ENCODE results near the gene CCDC82. TPM values are rescaled to one million over a fixed set of nuclear protein-coding genes. Genes with fewer than 3 reads are reported as not detected.

The CCDC82 gene
- total RNA-seq, 2 experiments from 2014 or later, result 22.2 to 43.6 TPM

DNA sequence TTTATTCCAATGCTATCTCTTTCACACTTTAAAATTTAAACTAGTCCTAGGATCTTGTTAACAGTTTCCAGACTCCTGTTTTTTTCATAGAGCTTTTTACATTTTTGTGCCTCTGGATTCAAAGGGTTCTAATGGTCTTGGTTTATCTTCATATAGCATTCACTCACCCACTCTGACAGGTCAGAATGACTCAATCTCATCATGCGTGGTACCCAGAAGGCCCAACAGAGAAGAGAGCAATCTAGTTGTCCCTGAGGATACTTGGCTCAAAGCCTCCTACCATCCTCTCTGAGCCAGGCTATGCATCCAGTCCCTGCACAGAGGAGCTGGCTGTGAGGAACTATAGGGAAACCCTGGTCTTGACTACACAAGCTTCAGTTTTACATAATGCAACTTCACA, 74.2 kb downstream of the CCDC82 start:
- Histone ChIP-seq H3K27ac (ENCODE audit: low read depth, low read length, poor library complexity, severe bottlenecking) (no peak overlapping the region), H3K36me3 (ENCODE audit: insufficient read depth, low read length) (no peaks in the 10 kb centered on the region), H2AFZ (ENCODE audit: low read length) (no peak overlapping the region), H3K4me1 (ENCODE audit: insufficient read depth, low read length, poor library complexity, severe bottlenecking) (no peaks in the 10 kb centered on the region), H3K9me2 (ENCODE audit: insufficient read depth, low read length) (no peaks in the 10 kb centered on the region), H3K9me3 (ENCODE audit: low read length) (no peaks in the 10 kb centered on the region), H3K4me3 (ENCODE audit: low read depth, low read length, poor library complexity, severe bottlenecking) (no peak overlapping the region), H3K4me2 (ENCODE audit: low read length) (no peak overlapping the region), H4K20me1 (ENCODE audit: insufficient read depth, low read length) (no peaks in the 10 kb centered on the region), H3K79me2 (ENCODE audit: insufficient read depth, low read depth, low read length) (no peaks in the 10 kb centered on the region)
- BruUV-seq (replicated peaks), result no TSS peak
- ChIA-PET CTCF (ENCODE audit: unreplicated experiment) (no interaction called here), POLR2A (interaction anchor here (0.6 to 1.4 kb wide), 4 partner anchors 9 to 88 kb away, joined by 3 to 5 read pairs (median 3); no protein-coding TSS in a partner anchor)
- DNase-seq (ENCODE audit: low spot score), result no peak
- intact Hi-C loops (cut with micrococcal nuclease; ENCODE audit: unreplicated experiment), result no loop called here
- TF ChIP-seq, protein P1, sequence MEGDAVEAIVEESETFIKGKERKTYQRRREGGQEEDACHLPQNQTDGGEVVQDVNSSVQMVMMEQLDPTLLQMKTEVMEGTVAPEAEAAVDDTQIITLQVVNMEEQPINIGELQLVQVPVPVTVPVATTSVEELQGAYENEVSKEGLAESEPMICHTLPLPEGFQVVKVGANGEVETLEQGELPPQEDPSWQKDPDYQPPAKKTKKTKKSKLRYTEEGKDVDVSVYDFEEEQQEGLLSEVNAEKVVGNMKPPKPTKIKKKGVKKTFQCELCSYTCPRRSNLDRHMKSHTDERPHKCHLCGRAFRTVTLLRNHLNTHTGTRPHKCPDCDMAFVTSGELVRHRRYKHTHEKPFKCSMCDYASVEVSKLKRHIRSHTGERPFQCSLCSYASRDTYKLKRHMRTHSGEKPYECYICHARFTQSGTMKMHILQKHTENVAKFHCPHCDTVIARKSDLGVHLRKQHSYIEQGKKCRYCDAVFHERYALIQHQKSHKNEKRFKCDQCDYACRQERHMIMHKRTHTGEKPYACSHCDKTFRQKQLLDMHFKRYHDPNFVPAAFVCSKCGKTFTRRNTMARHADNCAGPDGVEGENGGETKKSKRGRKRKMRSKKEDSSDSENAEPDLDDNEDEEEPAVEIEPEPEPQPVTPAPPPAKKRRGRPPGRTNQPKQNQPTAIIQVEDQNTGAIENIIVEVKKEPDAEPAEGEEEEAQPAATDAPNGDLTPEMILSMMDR (conservative IDR thresholded peaks at IDR 0.05; ENCODE audit: low read length), result no peak
- TF ChIP-seq EZH2phosphoT487 (IDR thresholded peaks at IDR 0.05; ENCODE audit: borderline replicate concordance, low read depth, low read length), result no peak

DNA sequence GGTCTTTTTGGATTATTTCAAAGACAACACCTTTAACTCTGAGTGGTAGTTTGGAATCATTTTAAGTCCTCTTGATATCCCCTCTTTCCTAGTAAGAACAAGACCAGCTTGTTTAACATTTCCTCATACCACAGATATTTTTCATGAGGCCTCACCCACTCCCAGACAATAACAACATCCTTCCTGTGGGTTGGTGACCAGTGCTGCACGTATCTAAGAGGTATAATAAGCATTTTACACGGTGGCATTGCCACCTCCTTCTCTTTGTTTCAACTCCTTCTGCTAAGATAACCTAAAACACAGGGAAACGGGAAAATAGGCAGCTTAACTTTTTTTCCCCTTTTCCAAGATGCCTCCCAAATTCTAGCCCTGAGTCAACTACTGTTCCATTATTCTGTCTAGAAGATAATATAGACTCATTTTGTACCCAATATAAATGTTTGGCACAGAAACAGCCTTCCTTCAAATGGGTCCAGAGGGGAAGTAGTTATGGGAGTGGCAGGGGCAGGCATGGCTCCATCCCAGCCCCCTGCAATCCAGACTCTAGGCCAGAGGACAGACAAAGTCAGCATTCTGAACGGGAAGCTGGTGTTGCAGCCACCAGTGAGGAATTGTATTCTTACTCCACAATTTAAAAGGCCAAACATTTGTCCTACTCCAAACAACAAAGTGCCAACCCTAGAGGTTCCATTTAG, 75.2 kb downstream of the CCDC82 start:
- DNase-seq (ENCODE audit: low spot score), result no peak
- Histone ChIP-seq H3K9me3 (ENCODE audit: low read length) (no peaks in the 10 kb centered on the region), H3K9me2 (ENCODE audit: insufficient read depth, low read length) (no peaks in the 10 kb centered on the region), H3K27ac (ENCODE audit: low read depth, low read length, poor library complexity, severe bottlenecking) (no peak overlapping the region), H3K4me1 (ENCODE audit: insufficient read depth, low read length, poor library complexity, severe bottlenecking) (no peaks in the 10 kb centered on the region), H3K4me3 (ENCODE audit: low read depth, low read length, poor library complexity, severe bottlenecking) (no peak overlapping the region), H4K20me1 (ENCODE audit: insufficient read depth, low read length) (no peaks in the 10 kb centered on the region), H3K79me2 (ENCODE audit: insufficient read depth, low read depth, low read length) (no peaks in the 10 kb centered on the region), H3K4me2 (ENCODE audit: low read length) (no peak overlapping the region), H2AFZ (ENCODE audit: low read length) (no peak overlapping the region), H3K36me3 (ENCODE audit: insufficient read depth, low read length) (no peaks in the 10 kb centered on the region)
- no TSS peak for BruUV-seq (replicated peaks)
- CTCF ChIA-PET (ENCODE audit: unreplicated experiment), result no interaction called here
- intact Hi-C loops (cut with micrococcal nuclease; ENCODE audit: unreplicated experiment), result no loop called here
- TF ChIP-seq, protein P1 (conservative IDR thresholded peaks at IDR 0.05; ENCODE audit: low read length), result no peak
- POLR2A ChIA-PET, result interaction anchor here (0.6 to 1.4 kb wide), 3 partner anchors 8 to 26 kb away, joined by 3 to 5 read pairs (median 3); no protein-coding TSS in a partner anchor

- intact Hi-C loops (cut with micrococcal nuclease; ENCODE audit: unreplicated experiment), result no loop called here
- no peak overlapping the region for H3K27ac ChIP-seq (ENCODE audit: low read depth, low read length, poor library complexity, severe bottlenecking)
- no peaks in the 10 kb centered on the region for H3K4me1 ChIP-seq (ENCODE audit: insufficient read depth, low read length, poor library complexity, severe bottlenecking)
- DNase-seq (ENCODE audit: low spot score), result no peak
- H3K79me2 ChIP-seq (ENCODE audit: insufficient read depth, low read depth, low read length), result no peaks in the 10 kb centered on the region
- no peak overlapping the region for H3K4me3 ChIP-seq (ENCODE audit: low read depth, low read length, poor library complexity, severe bottlenecking)
- H2AFZ ChIP-seq (ENCODE audit: low read length), result no peak overlapping the region
- H3K36me3 ChIP-seq (ENCODE audit: insufficient read depth, low read length), result no peaks in the 10 kb centered on the region
- POLR2A ChIA-PET, result interaction anchor here (0.7 to 1.3 kb wide), 2 partner anchors 21 to 34 kb away, joined by 3 to 4 read pairs; no protein-coding TSS in a partner anchor
- H4K20me1 ChIP-seq (ENCODE audit: insufficient read depth, low read length), result no peaks in the 10 kb centered on the region
- BruUV-seq (replicated peaks), result no TSS peak
- H3K9me2 ChIP-seq (ENCODE audit: insufficient read depth, low read length), result no peaks in the 10 kb centered on the region
- H3K4me2 ChIP-seq (ENCODE audit: low read length), result no peak overlapping the region
- CTCF ChIA-PET (ENCODE audit: unreplicated experiment), result no interaction called here
- TF ChIP-seq EZH2phosphoT487 (IDR thresholded peaks at IDR 0.05; ENCODE audit: borderline replicate concordance, low read depth, low read length), result no peak
- TF ChIP-seq, protein P1 (conservative IDR thresholded peaks at IDR 0.05; ENCODE audit: low read length), result no peak
- no peaks in the 10 kb centered on the region for H3K9me3 ChIP-seq (ENCODE audit: low read length)
Measured at GRCh38 chr11:96313163-96313562, 76.5 kb downstream of the CCDC82 start.
